ENCODE results near the gene PPP1R18. TPM values are rescaled to one million over a fixed set of nuclear protein-coding genes. Genes with fewer than 3 reads are reported as not detected.

The PPP1R18 gene
- total RNA-seq, 1 donor from 2014 or later, result 156 TPM

- Histone ChIP-seq H3K27me3 (ENCODE audit: insufficient read depth, low read length) (no peaks in the 10 kb centered on the region), H3K36me3 (ENCODE audit: insufficient read depth, low read length) (peaks cover 31% of the 10 kb centered on the region), H3K4me2 (ENCODE audit: low read length) (peak overlapping the region; percentile 89), H4K20me1 (ENCODE audit: insufficient read depth, low read length) (peaks cover 44% of the 10 kb centered on the region), H3K4me3 (ENCODE audit: insufficient read depth, low read depth, low read length) (peak overlapping the region; percentile 97), H3K4me1 (ENCODE audit: insufficient read depth, low read length) (peaks cover 47% of the 10 kb centered on the region), H3K9ac (ENCODE audit: low read length) (peak overlapping the region; percentile 97), H2AFZ (ENCODE audit: low read depth, low read length) (no peak overlapping the region), H3K79me2 (ENCODE audit: insufficient read depth, low read length) (peaks cover 82% of the 10 kb centered on the region), H3K9me3 (ENCODE audit: insufficient read depth, low read depth, low read length) (no peaks in the 10 kb centered on the region), H3K27ac (ENCODE audit: low read depth, low read length) (peak overlapping the region; percentile 90)
- no peaks in the 10 kb centered on the region for H3K27me3 Mint-ChIP-seq (ENCODE audit: low read depth, unreplicated experiment)
- peak overlapping the region; percentile 100 for H3K4me3 Mint-ChIP-seq (ENCODE audit: unreplicated experiment)
- H3K27ac Mint-ChIP-seq (ENCODE audit: unreplicated experiment), result peak overlapping the region; percentile 98
- FAIRE-seq (no peak), DNase-seq (ENCODE audit: low read depth) (no peak)
- no peaks in the 10 kb centered on the region for H3K9me3 Mint-ChIP-seq (ENCODE audit: unreplicated experiment)
- peaks cover 44% of the 10 kb centered on the region for H3K4me1 Mint-ChIP-seq (ENCODE audit: low read depth, unreplicated experiment)
- H3K36me3 Mint-ChIP-seq (ENCODE audit: low read depth, unreplicated experiment), result peaks cover 30% of the 10 kb centered on the region
- no peak for TF ChIP-seq EZH2 (IDR thresholded peaks at IDR 0.05; ENCODE audit: insufficient read depth, low read length)
- TF ChIP-seq, protein P1, sequence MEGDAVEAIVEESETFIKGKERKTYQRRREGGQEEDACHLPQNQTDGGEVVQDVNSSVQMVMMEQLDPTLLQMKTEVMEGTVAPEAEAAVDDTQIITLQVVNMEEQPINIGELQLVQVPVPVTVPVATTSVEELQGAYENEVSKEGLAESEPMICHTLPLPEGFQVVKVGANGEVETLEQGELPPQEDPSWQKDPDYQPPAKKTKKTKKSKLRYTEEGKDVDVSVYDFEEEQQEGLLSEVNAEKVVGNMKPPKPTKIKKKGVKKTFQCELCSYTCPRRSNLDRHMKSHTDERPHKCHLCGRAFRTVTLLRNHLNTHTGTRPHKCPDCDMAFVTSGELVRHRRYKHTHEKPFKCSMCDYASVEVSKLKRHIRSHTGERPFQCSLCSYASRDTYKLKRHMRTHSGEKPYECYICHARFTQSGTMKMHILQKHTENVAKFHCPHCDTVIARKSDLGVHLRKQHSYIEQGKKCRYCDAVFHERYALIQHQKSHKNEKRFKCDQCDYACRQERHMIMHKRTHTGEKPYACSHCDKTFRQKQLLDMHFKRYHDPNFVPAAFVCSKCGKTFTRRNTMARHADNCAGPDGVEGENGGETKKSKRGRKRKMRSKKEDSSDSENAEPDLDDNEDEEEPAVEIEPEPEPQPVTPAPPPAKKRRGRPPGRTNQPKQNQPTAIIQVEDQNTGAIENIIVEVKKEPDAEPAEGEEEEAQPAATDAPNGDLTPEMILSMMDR (IDR thresholded peaks at IDR 0.05; ENCODE audit: insufficient read depth, low read depth, low read length), result no peak
These were observed 34.3 kb upstream of the PPP1R18 start for GRCh38 chr6:30720738-30721197.

- Mint-ChIP-seq H3K27ac (ENCODE audit: unreplicated experiment) (peak within 1 kb of the TSS; percentile 98), H3K4me3 (ENCODE audit: unreplicated experiment) (peak within 1 kb of the TSS; percentile 100), H3K27me3 (ENCODE audit: low read depth, unreplicated experiment) (no peaks in the 10 kb centered on the region), H3K4me1 (ENCODE audit: low read depth, unreplicated experiment) (peaks cover 41% of the 10 kb centered on the region), H3K9me3 (ENCODE audit: unreplicated experiment) (no peaks in the 10 kb centered on the region), H3K36me3 (ENCODE audit: low read depth, unreplicated experiment) (peaks cover 27% of the 10 kb centered on the region)
- Histone ChIP-seq H3K27ac (ENCODE audit: low read depth, low read length) (peak within 1 kb of the TSS; percentile 90), H3K36me3 (ENCODE audit: insufficient read depth, low read length) (peaks cover 24% of the 10 kb centered on the region), H3K4me1 (ENCODE audit: insufficient read depth, low read length) (peaks cover 40% of the 10 kb centered on the region), H3K4me3 (ENCODE audit: insufficient read depth, low read depth, low read length) (peak within 1 kb of the TSS; percentile 97), H3K27me3 (ENCODE audit: insufficient read depth, low read length) (no peaks in the 10 kb centered on the region), H3K9me3 (ENCODE audit: insufficient read depth, low read depth, low read length) (no peaks in the 10 kb centered on the region), H3K79me2 (ENCODE audit: insufficient read depth, low read length) (peaks cover 80% of the 10 kb centered on the region), H2AFZ (ENCODE audit: low read depth, low read length) (peak within 1 kb of the TSS; percentile 4), H3K9ac (ENCODE audit: low read length) (peak within 1 kb of the TSS; percentile 97), H4K20me1 (ENCODE audit: insufficient read depth, low read length) (peaks cover 36% of the 10 kb centered on the region), H3K4me2 (ENCODE audit: low read length) (peak within 1 kb of the TSS; percentile 89)
- peak; percentile 96 for DNase-seq (ENCODE audit: low read depth)
- FAIRE-seq, result no peak
- TF ChIP-seq EZH2 (IDR thresholded peaks at IDR 0.05; ENCODE audit: insufficient read depth, low read length), result no peak
- TF ChIP-seq, protein P1 (IDR thresholded peaks at IDR 0.05; ENCODE audit: insufficient read depth, low read depth, low read length), result no peak
These were observed 33.6 kb upstream of the PPP1R18 start, which contains the start of gene TUBB for GRCh38 chr6:30719791-30720737. TSS of gene TUBB (plus strand) at chr6:30720352. CDS start at chr6:30720507, 155 bp downstream.

All from astrocyte (in vitro differentiated cells and primary cell).